Jurkat, Clone E6-1 (cell line): ENCODE measurements around the gene NHS.
"Not testable (repeated sequence)": the region's sequence is repeated elsewhere in the genome, so short reads cannot be mapped to it uniquely, and the experiment has no call there.

Source experiments
- DNase-seq: peaks from one replicate; pipeline ENCODE4 v3.0.0-alpha.2; 2011; ENCODE audit warnings: low read depth, low spot score
- H3K4me3 ChIP-seq: 2 replicates; pipeline ENCODE4 v1.5.1; 2011; ENCODE audit warnings: mild to moderate bottlenecking, low read length, control low read depth, moderate library complexity

NHS gene

DNA sequence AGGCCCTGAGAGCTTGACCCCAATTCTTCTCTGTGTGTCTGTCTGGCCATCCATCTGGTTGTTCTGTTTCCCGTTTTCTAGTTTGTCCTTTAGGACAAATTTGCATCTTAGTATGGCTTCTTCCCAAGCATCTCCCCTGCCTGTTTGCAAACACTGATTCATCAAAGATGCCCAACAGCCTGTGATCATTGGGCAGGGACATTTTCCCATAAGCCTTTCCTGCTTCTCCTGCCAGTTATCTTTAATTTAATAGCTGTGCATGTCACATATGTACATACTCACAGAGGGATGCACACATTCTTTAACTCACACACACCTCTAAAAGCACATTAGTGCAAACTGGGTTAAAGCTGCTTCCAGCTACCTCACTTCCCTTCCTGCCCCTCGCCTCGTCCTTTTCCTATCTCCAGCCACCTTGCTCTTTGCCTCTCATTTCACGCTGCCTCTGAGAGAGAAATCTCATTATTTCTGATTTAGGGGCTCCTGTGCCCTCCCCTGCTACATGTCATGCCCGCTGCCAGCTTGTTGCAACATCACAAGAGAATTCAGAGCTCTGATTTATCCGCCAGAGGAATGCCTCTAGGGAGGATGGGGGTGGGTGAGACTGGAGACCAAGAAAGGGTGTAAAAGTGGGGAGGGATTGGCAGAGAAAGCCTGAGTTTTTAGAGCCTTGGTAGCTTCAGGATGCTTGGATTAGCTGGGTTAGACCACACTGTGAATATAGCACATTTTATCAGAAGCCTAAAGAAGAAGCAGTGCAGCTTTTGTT, 100.6 kb downstream of the NHS start:
- DNase-seq: no peak
- no peak overlapping the region for H3K4me3 ChIP-seq

DNA sequence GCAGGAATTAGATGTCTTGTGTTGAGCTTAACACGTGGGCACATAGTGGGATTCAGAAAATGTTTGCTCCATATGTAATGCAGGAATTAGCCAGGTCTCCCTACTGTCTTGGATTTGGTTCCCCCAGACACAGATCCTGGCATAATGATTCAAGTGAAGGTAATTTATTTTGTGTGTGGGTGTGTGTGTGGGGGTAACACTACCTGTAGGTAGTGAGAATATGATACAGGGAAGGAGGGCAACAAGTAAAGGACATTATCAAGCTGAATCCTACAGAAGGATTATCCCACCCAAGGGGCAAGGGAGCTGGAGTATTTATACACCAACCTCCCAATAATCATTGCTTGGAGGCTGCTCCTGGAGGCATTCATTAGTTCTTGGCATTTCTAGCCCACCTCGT, 101.4 kb downstream of the NHS start:
- no peak overlapping the region for H3K4me3 ChIP-seq
- DNase-seq: no peak

DNA sequence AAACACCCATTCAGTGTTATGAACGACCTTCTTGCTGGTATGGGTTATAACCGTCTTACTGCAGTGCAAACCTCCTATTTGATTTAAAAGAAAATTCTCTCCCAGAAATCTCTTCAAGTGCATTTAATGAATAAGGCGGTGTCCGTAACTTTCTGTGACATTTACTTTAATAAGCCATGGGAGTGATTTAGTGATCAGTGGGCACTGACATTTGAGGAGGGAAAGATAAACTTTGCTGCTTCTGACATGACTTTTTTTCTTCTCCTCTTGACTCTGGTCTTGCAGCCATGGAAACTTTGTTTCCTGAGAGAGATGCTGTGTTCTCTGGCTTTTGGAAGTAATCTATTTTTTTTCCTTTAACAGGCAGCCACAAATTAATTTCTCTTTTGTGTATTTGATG, 106.1 kb downstream of the NHS start:
- no peak overlapping the region for H3K4me3 ChIP-seq
- no peak for DNase-seq

DNA sequence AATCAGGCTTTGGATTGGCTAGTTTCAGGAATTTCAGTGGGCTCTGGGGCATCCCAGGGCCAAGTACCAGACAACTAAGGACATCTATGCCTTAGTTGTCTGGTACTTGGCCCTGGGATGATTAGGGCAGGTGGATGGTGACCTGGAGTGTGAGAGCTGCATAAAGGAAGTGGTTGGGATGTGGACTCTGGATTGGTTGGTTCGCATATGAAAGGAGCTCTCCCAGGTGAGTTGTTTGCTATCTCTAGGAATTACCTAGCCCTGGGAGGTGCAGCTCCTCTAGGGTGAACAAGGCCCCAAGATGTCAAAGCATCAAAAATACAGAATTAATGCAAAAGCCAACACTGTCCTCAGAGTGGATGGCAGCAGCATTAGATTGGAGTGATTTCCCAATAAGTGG, 109.6 kb downstream of the NHS start:
- no peak for DNase-seq
- no peak overlapping the region for H3K4me3 ChIP-seq

DNA sequence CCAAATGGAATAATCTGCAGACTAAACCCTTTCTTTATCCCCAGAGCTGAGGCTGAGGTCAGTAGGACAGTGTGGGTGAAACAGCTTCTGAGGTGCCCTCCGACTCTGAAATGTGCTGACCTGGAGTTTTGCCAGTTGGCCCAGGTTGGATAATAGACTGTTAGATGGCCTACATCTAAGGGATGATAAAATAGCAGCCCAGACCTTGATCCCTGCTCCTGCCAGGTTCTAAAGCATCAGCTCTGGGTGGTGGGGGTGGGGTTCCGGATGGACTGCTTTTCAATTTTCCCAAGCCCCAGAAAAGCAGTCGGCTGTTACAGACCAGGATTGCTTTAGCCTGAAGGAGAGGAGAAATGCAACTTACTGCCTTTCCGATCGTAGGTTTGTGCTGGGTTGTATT, 110.4 kb downstream of the NHS start:
- no peak overlapping the region for H3K4me3 ChIP-seq
- no peak for DNase-seq

DNA sequence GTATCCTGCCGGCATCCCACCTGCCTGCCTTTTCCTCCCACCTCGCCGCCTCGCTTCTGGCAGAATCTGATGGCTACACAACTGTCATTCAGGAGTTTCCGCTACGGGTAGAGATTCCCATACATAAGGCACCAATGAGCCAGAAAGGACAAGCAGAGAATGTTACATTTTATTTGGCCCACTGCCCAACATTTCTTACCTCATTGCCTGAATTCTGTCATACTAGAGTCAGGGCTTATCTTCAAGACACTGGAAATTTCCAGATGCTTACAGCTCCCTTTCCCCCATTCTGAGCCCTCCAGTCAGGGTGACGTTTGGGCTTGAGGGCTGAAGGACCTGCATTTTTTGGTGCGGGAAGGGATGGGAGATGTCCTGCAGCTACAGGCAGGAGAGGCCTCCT, 113.0 kb downstream of the NHS start:
- H3K4me3 ChIP-seq: no peak overlapping the region
- DNase-seq: no peak

DNA sequence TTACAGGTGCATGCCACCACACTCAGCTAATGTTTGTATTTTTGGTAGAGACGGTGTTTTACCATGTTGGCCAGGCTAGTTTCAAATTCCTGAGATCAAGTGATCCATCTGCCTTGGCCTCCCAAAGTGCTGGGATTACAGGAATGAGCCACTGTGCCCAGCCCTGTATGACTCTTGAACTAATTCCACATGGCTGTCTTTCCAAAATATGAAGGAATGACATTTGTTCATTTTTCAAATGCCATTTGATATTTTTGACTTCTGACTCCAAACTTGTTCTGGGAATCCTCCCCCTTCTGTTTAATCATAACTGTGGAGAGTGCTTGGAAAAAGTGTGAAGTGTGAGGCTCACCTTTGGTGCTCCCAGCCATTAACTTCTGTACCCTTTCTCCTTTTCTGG, 119.2 kb downstream of the NHS start:
- no peak for DNase-seq
- H3K4me3 ChIP-seq: no peak overlapping the region

DNA sequence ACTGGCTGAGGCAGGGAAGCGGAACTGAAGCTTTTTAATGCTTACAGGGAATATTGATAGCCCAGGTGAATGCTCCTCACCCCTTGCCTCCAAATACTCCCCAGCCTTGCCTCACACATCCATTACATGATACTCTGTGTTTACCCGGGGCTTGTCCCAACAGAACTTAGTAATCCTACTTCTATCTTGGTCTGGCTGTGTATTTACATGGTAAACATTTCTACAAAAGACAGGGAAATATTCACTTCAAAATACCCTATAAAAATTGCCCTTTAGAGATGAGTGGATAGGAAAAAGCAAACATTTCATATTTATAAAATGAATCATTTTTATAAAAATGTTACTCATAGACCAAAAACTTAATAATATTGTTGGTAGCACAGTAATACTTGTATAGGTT, 120.1 kb downstream of the NHS start:
- no peak overlapping the region for H3K4me3 ChIP-seq
- DNase-seq: no peak

DNA sequence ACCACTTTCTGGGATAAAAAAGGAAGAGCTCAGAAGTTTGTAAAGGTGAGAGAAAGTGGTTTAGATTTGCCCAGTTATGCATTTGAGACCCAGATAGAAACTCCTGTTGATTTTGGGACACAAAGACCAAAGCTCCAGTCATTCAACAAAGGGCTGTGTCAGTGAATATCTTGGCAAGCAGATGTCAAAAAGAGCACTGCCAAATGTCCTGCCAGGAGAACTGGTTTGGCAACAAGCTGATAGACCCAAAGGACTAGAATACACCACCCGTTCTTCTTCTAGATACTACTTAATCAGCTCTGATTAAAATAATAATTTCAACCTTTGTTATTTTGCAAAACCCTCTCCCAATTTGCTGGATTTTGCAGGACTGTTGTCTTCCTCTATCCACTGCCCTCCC, 121.4 kb downstream of the NHS start:
- no peak for DNase-seq
- no peak overlapping the region for H3K4me3 ChIP-seq

DNA sequence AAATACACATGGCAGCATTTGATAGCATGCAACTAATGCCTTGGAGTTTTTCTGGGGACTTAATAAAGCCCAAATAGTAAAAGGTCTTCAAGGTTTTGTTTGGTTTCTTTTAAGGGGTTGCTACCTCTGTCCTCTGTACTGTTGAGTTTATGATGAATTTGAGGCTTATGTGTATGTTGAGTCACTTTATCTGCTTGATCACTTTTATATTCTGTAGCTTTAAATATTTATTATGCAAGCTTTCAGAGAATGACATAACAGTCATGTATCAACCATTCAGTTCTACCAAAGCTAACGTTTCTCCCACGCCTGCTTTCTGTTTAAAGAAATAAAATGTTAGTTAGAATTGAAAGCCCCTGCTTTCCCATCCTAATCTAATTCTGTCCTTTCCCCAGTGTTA, 122.2 kb downstream of the NHS start:
- no peak for DNase-seq

DNA sequence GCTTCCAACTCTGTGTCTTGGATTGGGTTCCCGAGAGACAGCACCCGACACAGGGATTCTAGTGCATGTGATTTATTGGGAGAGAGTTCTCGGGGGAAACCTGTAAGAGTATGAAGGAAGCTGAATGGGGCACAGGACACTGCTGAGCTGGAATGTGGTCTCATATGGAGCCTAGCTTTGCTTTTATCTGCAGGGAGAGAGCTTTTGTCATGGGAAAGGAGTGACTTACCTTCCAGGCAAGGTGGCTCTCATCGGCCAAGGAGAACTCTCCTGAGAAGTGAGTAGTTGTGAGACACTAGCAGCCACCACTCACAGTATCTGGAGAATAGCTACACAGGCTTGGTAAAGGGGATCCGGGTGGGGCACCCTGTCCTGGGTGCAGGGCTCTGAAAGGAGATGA, 124.5 kb downstream of the NHS start:
- H3K4me3 ChIP-seq: no peak overlapping the region
- no peak for DNase-seq

More for the DNA sequence above, 122.2 kb downstream of the NHS start:
- no peak overlapping the region for H3K4me3 ChIP-seq

DNA sequence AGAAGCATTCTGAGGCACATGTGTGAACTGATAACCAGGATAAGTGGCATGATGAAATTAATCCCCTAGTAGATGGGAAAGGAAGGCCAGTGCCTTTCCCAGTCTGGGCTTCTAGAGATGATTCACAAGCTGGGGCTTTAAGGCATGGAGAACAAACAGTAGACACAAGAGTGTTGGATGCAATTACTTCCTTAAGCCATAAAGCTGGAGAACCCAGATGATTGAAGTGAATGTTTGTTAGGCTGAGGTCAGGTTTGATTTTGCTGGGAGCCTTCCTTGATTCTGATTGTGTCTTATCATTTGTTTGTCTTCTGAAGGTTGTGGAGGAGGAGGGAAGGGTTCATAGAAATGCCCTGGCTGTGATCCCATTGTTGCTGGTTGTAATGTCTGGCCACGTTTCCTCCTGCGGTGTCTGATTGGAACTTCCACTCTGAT, 125.2 kb downstream of the NHS start:
- no peak overlapping the region for H3K4me3 ChIP-seq
- no peak for DNase-seq

DNA sequence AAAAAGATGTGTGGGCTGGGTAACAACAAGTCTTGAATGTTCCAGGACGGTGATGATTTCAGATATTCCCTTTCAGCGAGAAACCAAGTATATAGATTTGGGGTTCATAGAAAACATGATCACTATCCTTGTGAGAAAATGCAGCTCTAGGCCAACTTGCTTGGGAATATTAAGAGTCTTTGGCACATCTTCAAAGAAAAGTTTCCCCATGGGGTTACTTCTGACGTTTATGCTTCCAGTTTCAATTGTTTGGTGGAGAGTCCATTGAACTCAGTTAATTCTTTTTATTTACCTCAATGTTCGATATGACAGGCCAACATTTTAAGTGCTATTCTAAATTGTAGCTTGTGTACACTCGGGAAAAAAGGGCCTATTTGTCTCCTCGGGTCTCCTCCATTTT, 126.7 kb downstream of the NHS start:
- no peak overlapping the region for H3K4me3 ChIP-seq
- no peak for DNase-seq

DNA sequence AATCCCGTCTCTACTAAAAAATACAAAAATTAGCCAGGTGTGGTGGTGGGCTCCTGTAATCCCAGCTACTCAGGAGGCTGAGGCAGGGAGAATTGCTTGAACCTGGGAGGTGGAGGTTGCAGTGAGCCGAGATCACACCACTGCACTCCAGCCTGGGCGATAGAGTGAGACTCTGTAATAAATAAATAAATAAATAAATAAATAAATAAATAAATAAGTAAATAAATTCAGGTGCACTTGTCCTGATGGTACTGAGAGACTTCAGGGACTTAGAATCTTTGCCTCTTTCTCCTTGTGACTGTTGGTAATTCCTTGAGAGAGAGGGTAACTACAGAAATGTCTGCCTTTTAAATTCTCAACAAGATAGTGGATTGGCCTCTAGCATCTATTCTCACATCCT, 131.4 kb downstream of the NHS start:
- H3K4me3 ChIP-seq, DNase-seq: not testable (repeated sequence)

DNA sequence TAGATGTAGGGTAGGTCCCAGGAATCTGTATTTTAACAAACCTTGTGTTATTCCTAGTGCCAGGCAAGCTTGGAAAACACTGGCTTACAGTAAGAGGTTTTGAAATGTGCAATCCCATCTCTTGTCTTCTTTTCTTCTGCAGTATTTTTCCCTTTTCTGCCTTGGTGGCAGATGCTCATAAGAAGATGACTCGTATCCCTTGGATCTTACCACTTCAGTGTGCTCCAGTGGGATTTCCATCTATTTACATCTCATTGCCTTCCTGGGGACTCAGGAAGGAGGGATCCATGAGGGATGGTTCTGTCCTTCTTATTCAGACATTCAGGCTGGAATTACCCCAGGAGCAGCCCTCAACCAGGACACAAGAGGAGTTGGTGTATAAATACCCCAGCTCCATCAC, 136.6 kb downstream of the NHS start:
- H3K4me3 ChIP-seq: no peak overlapping the region
- no peak for DNase-seq

DNA sequence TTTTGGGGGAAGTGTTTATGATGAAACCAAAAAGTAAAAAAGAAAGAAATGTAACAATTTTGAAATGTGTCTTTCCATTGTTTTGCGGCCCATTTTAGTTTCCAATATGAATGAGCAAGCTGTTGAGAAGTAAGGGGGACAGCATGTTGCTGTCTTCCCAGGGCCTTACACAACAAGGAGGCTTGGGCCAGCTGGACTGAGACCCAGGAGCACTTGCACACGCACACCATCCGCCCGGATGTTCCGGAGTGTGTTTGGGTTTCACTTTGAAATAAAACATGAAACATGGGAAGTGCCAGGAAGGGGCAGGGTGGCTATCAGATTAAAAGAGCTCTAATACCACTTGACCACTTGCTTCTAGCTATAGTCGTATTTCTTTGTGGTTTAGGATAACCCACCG, 144.4 kb downstream of the NHS start:
- DNase-seq: no peak
- no peak overlapping the region for H3K4me3 ChIP-seq

DNA sequence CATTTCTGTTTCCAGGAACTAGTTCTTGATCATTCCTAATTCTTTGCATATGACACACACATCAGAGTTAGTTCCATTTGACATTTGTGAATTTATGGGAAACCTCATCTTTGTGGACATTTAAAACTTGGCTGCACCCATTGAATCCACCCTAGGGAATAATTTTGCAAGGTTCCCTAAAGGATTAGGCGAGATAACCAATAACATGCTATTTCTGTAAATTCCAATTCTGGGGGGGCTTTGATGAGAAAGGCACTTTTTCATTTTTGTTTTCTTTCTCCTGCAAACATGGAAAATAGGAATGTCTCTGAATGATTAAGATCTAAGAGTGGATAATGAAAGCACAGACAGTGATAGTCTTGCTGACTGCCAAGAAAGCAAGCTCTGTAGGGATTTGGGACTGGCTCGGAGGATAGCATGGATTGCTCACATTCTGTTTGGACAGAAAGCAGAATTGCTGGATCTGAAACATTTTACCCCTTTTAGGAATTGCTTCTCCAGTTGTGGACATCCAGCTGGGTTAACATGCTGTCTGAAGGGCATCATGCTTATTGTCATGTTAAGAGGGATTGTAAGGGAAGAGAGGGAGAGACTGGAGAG, 145.1 kb downstream of the NHS start:
- no peak for DNase-seq

DNA sequence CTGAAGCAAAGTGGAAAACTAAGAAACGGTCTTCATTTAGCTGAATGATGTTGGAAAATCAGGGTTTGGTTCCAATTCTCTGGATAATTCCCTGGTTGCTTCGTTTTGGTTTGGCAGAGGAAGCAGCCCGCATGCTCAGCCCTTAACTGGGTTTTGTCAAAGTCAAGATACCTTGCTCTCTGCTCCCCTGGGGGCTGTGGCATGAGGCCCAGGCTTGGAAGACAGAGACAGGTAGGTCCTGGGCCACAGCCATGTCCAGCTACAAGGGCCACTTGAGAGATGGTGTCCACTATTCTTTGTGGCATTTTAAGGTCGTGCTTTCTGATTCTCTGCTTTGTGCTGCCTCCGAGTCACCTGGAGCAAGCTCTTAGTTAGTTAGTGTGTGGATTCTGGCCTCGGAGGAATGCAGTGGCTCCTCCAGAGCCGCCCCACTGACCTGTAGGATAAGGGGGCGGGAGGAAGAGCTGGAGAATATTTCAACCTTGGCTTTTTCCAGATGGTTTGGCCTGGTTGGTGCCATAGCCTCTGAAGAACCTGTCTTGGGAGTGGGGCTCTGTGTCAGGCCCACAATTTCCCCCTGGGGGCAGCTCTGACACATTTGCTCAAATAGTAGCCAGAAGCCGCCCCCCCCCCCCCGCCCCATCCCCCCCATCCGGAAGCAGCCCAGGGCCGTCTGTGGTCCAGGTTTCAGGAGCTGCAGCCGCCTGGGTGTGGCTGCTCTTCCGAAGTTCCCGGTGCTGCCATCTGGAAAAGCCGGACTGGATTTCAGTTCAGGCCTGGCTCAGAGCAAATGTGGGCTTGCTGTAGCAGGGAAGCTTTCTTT, 147.1 kb downstream of the NHS start:
- no peak for DNase-seq
- no peak overlapping the region for H3K4me3 ChIP-seq

More for the DNA sequence above, 145.1 kb downstream of the NHS start:
- H3K4me3 ChIP-seq: no peak overlapping the region

DNA sequence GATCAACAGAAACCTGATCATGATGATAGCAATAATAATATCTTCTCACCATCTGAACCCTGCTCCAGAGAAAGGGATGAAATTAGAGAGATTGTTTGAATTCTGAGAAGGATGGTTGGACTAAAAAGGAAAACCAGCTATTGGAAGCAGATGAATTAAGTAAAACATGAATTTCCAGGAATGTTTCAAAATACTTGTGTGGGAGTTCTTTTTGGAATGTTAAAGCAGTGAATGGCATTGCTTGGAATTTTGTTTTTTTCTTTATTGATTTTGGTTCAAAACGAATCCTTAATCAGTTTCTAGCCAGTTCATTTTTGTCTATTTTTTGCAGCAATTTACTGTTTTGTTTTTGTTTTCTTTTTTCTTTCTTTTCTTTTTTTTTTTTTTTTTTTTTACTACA, 150.3 kb downstream of the NHS start:
- no peak for DNase-seq
- H3K4me3 ChIP-seq: no peak overlapping the region
